Measurements from ENCODE around the gene LYZL1. TPM values are rescaled to one million over a fixed set of nuclear protein-coding genes. Genes with fewer than 3 reads are reported as not detected.
"Not testable (repeated sequence)": the region's sequence is repeated elsewhere in the genome, so short reads cannot be mapped to it uniquely, and the experiment has no call there.

LYZL1 gene
- total RNA-seq, 1 experiment from 2014 or later, result not detected

DNA sequence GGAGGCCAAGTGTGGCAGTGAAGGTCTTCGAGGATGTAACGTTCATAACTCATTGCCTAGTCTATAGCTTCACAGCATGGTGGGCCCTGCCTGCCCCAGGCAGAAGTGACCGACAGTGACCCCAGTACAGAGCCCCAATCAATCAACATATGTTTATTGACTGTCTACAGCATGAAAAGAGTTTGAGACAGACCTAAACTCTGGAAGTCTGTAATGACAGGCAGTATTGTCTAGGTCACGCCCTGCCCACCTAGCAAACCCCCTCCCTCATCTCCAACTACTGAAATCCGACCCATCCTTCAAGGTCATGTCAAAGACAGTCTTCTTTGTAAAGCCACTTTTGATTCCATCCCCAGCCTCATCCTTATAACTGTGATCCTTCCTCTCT lies 43.9 kb downstream of the LYZL1 start:
- POLR2A ChIA-PET, result no interaction called here
- Mint-ChIP-seq H3K27ac (no peak overlapping the region), H3K36me3 (peaks cover 30% of the 10 kb centered on the region), H3K4me1 (peaks cover 5% of the 10 kb centered on the region; the same call in 1 of the 2 replicates), H3K27me3 (ENCODE audit: low read depth) (no peaks in the 10 kb centered on the region; the same call in 1 of the 2 replicates), H3K4me3 (no peak overlapping the region), H3K9me3 (peaks cover 43% of the 10 kb centered on the region)
- DNase-seq (ENCODE audit: low spot score) (no peak), ATAC-seq (no peak)
- CTCF ChIA-PET, result no interaction called here
- TF ChIP-seq NR1H2 (CRISPR knock-in tag; IDR thresholded peaks at IDR 0.05), result no peak
- TF ChIP-seq MYBL2 (CRISPR knock-in tag; IDR thresholded peaks at IDR 0.05), result no peak
- TF ChIP-seq, protein P1, sequence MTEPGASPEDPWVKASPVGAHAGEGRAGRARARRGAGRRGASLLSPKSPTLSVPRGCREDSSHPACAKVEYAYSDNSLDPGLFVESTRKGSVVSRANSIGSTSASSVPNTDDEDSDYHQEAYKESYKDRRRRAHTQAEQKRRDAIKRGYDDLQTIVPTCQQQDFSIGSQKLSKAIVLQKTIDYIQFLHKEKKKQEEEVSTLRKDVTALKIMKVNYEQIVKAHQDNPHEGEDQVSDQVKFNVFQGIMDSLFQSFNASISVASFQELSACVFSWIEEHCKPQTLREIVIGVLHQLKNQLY (CRISPR knock-in tag; IDR thresholded peaks at IDR 0.05), result no peak
- no peak for TF ChIP-seq ZNF416 (CRISPR knock-in tag; IDR thresholded peaks at IDR 0.05)
- TF ChIP-seq RELA (CRISPR knock-in tag; IDR thresholded peaks at IDR 0.05; ENCODE audit: borderline replicate concordance), result no peak
- TF ChIP-seq, protein P2, sequence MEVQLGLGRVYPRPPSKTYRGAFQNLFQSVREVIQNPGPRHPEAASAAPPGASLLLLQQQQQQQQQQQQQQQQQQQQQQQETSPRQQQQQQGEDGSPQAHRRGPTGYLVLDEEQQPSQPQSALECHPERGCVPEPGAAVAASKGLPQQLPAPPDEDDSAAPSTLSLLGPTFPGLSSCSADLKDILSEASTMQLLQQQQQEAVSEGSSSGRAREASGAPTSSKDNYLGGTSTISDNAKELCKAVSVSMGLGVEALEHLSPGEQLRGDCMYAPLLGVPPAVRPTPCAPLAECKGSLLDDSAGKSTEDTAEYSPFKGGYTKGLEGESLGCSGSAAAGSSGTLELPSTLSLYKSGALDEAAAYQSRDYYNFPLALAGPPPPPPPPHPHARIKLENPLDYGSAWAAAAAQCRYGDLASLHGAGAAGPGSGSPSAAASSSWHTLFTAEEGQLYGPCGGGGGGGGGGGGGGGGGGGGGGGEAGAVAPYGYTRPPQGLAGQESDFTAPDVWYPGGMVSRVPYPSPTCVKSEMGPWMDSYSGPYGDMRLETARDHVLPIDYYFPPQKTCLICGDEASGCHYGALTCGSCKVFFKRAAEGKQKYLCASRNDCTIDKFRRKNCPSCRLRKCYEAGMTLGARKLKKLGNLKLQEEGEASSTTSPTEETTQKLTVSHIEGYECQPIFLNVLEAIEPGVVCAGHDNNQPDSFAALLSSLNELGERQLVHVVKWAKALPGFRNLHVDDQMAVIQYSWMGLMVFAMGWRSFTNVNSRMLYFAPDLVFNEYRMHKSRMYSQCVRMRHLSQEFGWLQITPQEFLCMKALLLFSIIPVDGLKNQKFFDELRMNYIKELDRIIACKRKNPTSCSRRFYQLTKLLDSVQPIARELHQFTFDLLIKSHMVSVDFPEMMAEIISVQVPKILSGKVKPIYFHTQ (CRISPR knock-in tag; IDR thresholded peaks at IDR 0.05), result no peak
- no peak for TF ChIP-seq OVOL2 (CRISPR knock-in tag; IDR thresholded peaks at IDR 0.05; ENCODE audit: borderline replicate concordance)
- no peak for TF ChIP-seq EMX1 (CRISPR knock-in tag; IDR thresholded peaks at IDR 0.05)
- no peak for TF ChIP-seq TEAD4 (CRISPR knock-in tag; IDR thresholded peaks at IDR 0.05)
- TF ChIP-seq ZNF396 (CRISPR knock-in tag; IDR thresholded peaks at IDR 0.05; ENCODE audit: borderline replicate concordance), result no peak
- no peak for TF ChIP-seq NFE2L1 (CRISPR knock-in tag; IDR thresholded peaks at IDR 0.05)
- no peak for TF ChIP-seq NR2C2 (CRISPR knock-in tag; IDR thresholded peaks at IDR 0.05)
- no peak for TF ChIP-seq RORB (CRISPR knock-in tag; IDR thresholded peaks at IDR 0.05)

DNA sequence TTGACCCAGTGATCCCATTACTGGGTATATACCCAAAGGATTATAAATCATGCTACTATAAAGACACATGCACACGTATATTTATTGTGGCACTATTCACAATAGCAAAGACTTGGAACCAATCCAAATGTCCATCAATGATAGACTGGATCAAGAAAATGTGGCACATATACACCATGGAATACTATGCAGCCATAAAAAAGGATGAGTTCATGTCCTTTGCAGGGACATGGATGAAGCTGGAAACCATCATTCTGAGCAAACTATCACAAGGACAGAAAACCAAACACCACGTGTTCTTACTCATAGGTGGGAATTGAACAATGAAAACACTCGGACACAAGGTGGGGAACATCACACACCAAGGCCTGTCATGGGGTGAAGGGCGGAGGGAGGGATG lies 48.7 kb downstream of the LYZL1 start:
- H3K4me1 Mint-ChIP-seq, result not testable (repeated sequence)

DNA sequence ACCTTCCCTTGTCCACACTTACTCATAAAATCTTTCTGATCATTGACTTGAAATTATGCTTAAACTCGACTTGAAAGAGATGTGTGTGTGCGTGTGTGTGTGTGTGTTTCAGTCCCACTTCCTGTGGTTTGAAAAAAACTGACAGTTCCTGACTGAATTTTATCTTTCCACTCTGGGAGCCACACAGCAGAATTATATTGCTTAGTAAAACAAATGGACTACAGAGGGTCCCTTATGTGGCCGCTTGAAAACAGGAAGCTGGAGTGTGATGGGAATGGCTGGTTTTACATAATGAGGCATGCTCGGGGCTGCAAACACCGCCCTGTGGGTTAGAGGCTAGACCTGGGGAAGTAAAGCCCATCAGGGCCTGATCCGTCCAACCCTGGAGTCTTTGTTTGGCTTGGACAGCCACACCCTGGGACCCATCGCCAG lies 54.8 kb downstream of the LYZL1 start:
- DNase-seq (ENCODE audit: low spot score) (no peak), ATAC-seq (no peak)
- Mint-ChIP-seq H3K27ac (no peak overlapping the region), H3K4me3 (no peak overlapping the region), H3K36me3 (peaks cover 26% of the 10 kb centered on the region), H3K27me3 (ENCODE audit: low read depth) (peaks cover 5% of the 10 kb centered on the region; the same call in 1 of the 2 replicates), H3K9me3 (peaks cover 50% of the 10 kb centered on the region), H3K4me1 (peaks cover 28% of the 10 kb centered on the region)
- TF ChIP-seq ZNF317 (CRISPR knock-in tag; IDR thresholded peaks at IDR 0.05; ENCODE audit: borderline replicate concordance, low read depth) (no peak), ZNF423 (CRISPR knock-in tag; IDR thresholded peaks at IDR 0.05) (no peak), TEAD4 (CRISPR knock-in tag; IDR thresholded peaks at IDR 0.05) (no peak), SP1 (CRISPR knock-in tag; conservative IDR thresholded peaks at IDR 0.05) (no peak), NFATC4 (CRISPR knock-in tag; IDR thresholded peaks at IDR 0.05) (no peak), KAT7 (CRISPR knock-in tag; IDR thresholded peaks at IDR 0.05; ENCODE audit: borderline replicate concordance) (no peak), NFYB (CRISPR knock-in tag; conservative IDR thresholded peaks at IDR 0.05; ENCODE audit: low read depth) (no peak)
- TF ChIP-seq, protein P3, sequence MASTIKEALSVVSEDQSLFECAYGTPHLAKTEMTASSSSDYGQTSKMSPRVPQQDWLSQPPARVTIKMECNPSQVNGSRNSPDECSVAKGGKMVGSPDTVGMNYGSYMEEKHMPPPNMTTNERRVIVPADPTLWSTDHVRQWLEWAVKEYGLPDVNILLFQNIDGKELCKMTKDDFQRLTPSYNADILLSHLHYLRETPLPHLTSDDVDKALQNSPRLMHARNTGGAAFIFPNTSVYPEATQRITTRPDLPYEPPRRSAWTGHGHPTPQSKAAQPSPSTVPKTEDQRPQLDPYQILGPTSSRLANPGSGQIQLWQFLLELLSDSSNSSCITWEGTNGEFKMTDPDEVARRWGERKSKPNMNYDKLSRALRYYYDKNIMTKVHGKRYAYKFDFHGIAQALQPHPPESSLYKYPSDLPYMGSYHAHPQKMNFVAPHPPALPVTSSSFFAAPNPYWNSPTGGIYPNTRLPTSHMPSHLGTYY (CRISPR knock-in tag; IDR thresholded peaks at IDR 0.05), result no peak
- TF ChIP-seq, protein P4, sequence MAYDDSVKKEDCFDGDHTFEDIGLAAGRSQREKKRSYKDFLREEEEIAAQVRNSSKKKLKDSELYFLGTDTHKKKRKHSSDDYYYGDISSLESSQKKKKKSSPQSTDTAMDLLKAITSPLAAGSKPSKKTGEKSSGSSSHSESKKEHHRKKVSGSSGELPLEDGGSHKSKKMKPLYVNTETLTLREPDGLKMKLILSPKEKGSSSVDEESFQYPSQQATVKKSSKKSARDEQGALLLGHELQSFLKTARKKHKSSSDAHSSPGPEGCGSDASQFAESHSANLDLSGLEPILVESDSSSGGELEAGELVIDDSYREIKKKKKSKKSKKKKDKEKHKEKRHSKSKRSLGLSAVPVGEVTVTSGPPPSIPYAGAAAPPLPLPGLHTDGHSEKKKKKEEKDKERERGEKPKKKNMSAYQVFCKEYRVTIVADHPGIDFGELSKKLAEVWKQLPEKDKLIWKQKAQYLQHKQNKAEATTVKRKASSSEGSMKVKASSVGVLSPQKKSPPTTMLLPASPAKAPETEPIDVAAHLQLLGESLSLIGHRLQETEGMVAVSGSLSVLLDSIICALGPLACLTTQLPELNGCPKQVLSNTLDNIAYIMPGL (CRISPR knock-in tag; IDR thresholded peaks at IDR 0.05), result no peak
- ChIA-PET CTCF (no interaction called here), POLR2A (no interaction called here)

More for the DNA sequence above, 48.7 kb downstream of the LYZL1 start:
- POLR2A ChIA-PET; H3K27ac Mint-ChIP-seq; ATAC-seq; H3K27me3 Mint-ChIP-seq (ENCODE audit: low read depth); H3K4me3 Mint-ChIP-seq; CTCF ChIA-PET; DNase-seq (ENCODE audit: low spot score): not testable (repeated sequence)
- Mint-ChIP-seq H3K9me3 (peaks cover 66% of the 10 kb centered on the region), H3K36me3 (peaks cover 44% of the 10 kb centered on the region)
